ENCODE results near the gene DGKB. TPM values are rescaled to one million over a fixed set of nuclear protein-coding genes. Genes with fewer than 3 reads are reported as not detected.

DGKB gene
- polyA plus RNA-seq, 2 of the 4 experiments (the other 2 are of a cell fraction), result 0.01 TPM; not detected in 1

DNA sequence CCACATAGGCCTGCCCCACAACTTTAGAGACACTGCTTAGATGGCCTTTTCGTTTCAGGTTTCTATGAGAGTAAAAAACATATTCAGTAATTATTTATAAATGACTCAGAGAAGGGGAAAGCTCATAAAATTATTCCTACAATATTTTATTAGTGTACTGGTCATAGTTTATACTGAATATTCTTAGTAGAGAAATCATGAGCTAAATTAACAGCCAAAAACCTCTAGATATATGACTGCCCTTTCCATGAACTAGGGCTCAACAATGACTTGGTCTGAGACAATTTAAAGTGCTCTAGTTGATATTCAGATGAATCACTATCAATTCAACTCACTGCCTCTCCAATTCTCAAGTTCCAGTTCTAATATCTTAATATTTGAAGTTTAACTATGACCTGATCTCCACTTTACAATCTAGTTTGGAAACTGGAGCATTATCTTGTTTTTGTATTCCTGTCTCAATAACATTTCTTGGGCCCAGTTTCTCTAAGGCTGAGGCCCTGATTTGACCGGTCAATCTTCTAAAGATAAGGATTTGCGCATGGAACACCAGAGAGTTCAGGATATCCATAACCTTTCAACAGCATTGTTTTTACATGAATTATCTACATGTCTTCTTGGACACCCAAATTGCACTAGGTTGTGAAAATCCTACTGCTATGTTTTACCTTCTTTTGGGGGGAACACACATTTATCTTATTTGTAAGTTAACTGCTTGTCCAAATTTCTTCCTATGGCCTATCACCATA, 141.6 kb downstream of the DGKB start:
- H3K4me2 ChIP-seq, result no peak overlapping the region
- no peak overlapping the region for H3K27ac ChIP-seq
- TF ChIP-seq TFCP2L1 (CRISPR knock-in tag; IDR thresholded peaks at IDR 0.05) (no peak), NPAS2 (CRISPR knock-in tag; IDR thresholded peaks at IDR 0.05; ENCODE audit: borderline replicate concordance) (no peak), SMC3 (IDR thresholded peaks at IDR 0.05) (no peak), POLR2AphosphoS2 (conservative IDR thresholded peaks at IDR 0.05; ENCODE audit: low read length) (no peak), ATOH8 (CRISPR knock-in tag; IDR thresholded peaks at IDR 0.05; ENCODE audit: low read depth) (no peak), HOXB5 (CRISPR knock-in tag; IDR thresholded peaks at IDR 0.05) (no peak), RFX5 (IDR thresholded peaks at IDR 0.05) (no peak), JUN (IDR thresholded peaks at IDR 0.05) (no peak), FOSL2 (IDR thresholded peaks at IDR 0.05) (no peak), FOSL2 (CRISPR knock-in tag; IDR thresholded peaks at IDR 0.05) (no peak), MYC (IDR thresholded peaks at IDR 0.05; ENCODE audit: borderline replicate concordance, low read length) (no peak), ZC3H11A (IDR thresholded peaks at IDR 0.05) (no peak), CEBPB (IDR thresholded peaks at IDR 0.05) (no peak), CBX2 (IDR thresholded peaks at IDR 0.05; ENCODE audit: borderline replicate concordance, low read depth) (no peak), ELK1 (IDR thresholded peaks at IDR 0.05; ENCODE audit: low read depth, low read length) (no peak), NR3C1 (IDR thresholded peaks at IDR 0.05) (no peak), HDAC2 (IDR thresholded peaks at IDR 0.05) (no peak), CTCF (IDR thresholded peaks at IDR 0.05) (no peak)
- TF ChIP-seq, protein P1, sequence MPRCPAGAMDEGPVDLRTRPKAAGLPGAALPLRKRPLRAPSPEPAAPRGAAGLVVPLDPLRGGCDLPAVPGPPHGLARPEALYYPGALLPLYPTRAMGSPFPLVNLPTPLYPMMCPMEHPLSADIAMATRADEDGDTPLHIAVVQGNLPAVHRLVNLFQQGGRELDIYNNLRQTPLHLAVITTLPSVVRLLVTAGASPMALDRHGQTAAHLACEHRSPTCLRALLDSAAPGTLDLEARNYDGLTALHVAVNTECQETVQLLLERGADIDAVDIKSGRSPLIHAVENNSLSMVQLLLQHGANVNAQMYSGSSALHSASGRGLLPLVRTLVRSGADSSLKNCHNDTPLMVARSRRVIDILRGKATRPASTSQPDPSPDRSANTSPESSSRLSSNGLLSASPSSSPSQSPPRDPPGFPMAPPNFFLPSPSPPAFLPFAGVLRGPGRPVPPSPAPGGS (IDR thresholded peaks at IDR 0.05), result no peak
- TF ChIP-seq, protein P2, sequence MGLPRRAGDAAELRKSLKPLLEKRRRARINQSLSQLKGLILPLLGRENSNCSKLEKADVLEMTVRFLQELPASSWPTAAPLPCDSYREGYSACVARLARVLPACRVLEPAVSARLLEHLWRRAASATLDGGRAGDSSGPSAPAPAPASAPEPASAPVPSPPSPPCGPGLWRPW (IDR thresholded peaks at IDR 0.05), result no peak
- no peaks in the 10 kb centered on the region for H3K9me3 ChIP-seq
- FAIRE-seq (no peak), ATAC-seq (no peak), DNase-seq (ENCODE audit: low read depth in 1 of 2, low spot score in 1 of 2) (no peak)
- H3K4me3 ChIP-seq, result no peak overlapping the region
- CTCF ChIA-PET, result no interaction called here
- H3K4me1 ChIP-seq, result no peaks in the 10 kb centered on the region
- WGBS (ENCODE audit: missing lambda C conversion rate), result 43% methylated on average over 3 of the region's 3 CpGs
- POLR2A ChIA-PET, result no interaction called here

DNA sequence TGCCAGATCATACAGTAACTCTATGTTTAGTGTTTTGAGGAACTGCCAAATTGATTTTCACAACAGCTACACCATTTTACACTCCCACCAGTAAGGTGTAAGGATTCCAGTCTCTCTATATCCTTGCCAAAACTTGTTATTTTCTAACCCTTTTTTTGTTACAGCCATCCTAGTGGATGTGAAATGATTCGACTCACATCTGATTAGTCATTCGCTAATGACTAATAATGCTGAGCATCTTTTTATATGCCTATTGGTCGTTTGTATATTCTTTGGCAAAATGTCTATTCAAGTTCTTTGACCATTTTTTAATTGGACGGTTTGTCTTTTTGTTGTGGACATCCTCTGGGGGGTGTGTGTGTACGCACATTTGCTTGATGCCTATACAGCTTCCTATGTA, 142.8 kb downstream of the DGKB start:
- CTCF ChIA-PET, result interaction anchor here (1.1 kb wide), 1 partner anchor 48 kb away, joined by 3 read pairs; no protein-coding TSS in a partner anchor
- 41% methylated on average over 5 of the region's 5 CpGs for WGBS (ENCODE audit: missing lambda C conversion rate)
- Histone ChIP-seq H3K27ac (no peak overlapping the region), H3K4me3 (no peak overlapping the region), H3K4me2 (no peak overlapping the region), H3K4me1 (no peaks in the 10 kb centered on the region), H3K9me3 (no peaks in the 10 kb centered on the region)
- DNase-seq (ENCODE audit: low read depth in 1 of 2, low spot score in 1 of 2) (no peak), ATAC-seq (no peak), FAIRE-seq (no peak)
- TF ChIP-seq MAZ (IDR thresholded peaks at IDR 0.05; ENCODE audit: borderline replicate concordance, low read depth, low read length) (no peak), FOXS1 (CRISPR knock-in tag; IDR thresholded peaks at IDR 0.05) (no peak), CEBPB (IDR thresholded peaks at IDR 0.05) (no peak), JUN (IDR thresholded peaks at IDR 0.05) (no peak), PBX3 (IDR thresholded peaks at IDR 0.05) (no peak), MYC (IDR thresholded peaks at IDR 0.05; ENCODE audit: borderline replicate concordance, low read length) (no peak), BHLHE40 (IDR thresholded peaks at IDR 0.05; ENCODE audit: low read depth, low read length) (no peak), ZNF302 (CRISPR knock-in tag; IDR thresholded peaks at IDR 0.05) (no peak), SREBF2 (IDR thresholded peaks at IDR 0.05) (no peak), POLR2AphosphoS2 (conservative IDR thresholded peaks at IDR 0.05; ENCODE audit: low read length) (no peak), FOSL2 (IDR thresholded peaks at IDR 0.05) (no peak), FOSL2 (CRISPR knock-in tag; IDR thresholded peaks at IDR 0.05) (no peak), ELK1 (IDR thresholded peaks at IDR 0.05; ENCODE audit: low read depth, low read length) (no peak), CBX2 (IDR thresholded peaks at IDR 0.05; ENCODE audit: borderline replicate concordance, low read depth) (no peak), CHD4 (IDR thresholded peaks at IDR 0.05; ENCODE audit: borderline replicate concordance) (no peak), POLR2A (IDR thresholded peaks at IDR 0.05; ENCODE audit: low read length) (no peak), ZC3H11A (IDR thresholded peaks at IDR 0.05) (no peak)
- TF ChIP-seq, protein P1 (IDR thresholded peaks at IDR 0.05), result no peak
- POLR2A ChIA-PET, result no interaction called here

Measured in A549 (cell line).